GM19023 (cell line): Measurements from ENCODE around the gene BRICD5.

ENCODE experiments used
- ATAC-seq: cut with Tn5 transposase; IDR thresholded peaks from one replicate; pipeline ENCODE4 v1.9.1; 2021; ENCODE audit warnings: mild to moderate bottlenecking, moderate library complexity; ENCODE audit not compliant: unreplicated experiment

Gene BRICD5

DNA sequence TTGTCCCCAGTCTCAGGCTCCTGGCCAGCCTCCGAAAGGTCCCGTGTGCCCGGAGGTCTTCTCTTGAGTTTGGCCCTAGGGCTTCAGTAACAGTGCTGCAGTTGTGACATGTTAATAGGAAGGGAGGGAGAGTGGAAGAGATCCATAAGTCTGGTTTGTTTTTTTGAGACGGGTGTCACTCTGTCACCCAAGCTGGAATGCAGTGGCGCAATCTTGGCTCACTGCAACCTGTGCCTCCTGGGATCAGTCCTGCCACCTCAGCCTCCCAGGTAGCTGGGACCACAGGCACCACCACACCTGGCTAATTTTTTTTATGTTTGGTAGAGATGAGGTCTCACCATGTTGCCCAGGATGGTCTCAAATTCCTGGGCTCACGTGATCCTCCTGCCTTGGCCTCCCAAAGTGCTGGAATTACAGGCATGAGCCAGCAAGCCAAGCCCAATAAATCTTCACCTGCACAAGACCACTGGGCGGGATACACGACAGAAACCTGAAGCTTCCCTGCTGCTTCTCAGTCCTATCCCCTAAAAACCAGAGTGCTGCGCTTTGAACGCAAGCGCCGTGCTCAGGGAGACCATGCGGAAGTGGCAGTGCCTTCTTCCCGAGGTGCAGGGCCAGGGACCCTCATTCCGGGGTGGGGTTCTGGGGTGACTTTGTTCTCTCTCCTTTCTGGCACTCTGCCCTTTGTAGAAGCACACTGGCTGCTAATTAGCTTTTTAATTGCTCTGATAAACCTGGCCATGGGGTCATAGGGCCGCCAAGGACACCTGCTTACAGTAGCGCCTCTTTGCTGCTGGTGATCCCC is 44.2 kb downstream of the BRICD5 start:
- ATAC-seq = no peak

DNA sequence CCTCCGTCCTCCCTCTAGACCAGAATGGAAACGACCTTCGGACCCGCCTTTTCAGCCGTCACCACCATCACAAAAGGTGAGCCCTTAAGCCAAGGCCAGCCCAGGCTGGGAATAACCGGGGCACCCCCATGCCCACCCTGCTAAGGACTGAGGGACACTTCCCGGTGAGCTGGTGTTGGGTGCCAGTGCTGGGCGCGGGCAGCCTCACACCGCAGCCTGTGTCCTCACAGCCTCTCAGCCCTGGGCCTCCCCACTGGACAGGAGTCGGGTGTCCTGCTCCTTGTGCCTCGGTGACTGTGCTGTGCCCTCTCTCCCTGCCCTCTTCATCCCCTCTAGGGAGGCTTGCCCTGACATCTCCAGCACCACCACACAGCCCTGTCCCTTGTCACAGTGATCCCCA is 44.8 kb downstream of the BRICD5 start:
- ATAC-seq = no peak

DNA sequence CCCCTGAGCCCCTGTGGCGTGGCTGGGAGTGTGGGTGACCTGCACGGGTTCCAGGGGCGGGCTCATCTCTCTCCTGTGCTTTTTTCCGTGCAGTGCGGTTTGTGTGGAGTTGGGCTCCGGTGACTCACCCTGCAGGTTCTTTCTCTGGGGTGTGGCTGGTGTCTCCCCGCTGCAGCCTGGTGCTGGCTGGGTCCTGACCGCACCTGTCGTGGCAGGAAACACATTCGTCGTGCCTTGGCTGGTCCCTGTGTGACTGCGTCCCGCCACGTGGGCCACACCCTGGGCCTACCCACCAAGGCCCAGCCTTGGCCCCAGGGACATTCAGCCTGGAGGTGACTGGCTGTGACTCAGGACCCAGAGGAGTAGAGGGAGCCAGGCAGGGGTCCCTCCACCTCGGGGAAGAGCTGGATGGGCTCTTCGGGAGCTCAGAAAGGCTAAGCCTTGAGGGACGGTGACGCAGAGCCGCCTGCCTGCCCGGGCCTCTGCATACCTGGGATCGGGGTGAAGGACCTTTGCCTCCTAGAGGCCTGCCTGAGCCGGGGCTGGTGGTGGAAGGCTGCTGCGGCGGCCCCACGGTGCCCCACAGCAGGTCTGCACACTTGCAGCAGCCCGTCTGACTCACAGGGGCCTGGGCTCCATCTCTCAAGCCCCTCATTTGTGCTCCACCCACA is 47.3 kb downstream of the BRICD5 start:
- ATAC-seq = no peak

DNA sequence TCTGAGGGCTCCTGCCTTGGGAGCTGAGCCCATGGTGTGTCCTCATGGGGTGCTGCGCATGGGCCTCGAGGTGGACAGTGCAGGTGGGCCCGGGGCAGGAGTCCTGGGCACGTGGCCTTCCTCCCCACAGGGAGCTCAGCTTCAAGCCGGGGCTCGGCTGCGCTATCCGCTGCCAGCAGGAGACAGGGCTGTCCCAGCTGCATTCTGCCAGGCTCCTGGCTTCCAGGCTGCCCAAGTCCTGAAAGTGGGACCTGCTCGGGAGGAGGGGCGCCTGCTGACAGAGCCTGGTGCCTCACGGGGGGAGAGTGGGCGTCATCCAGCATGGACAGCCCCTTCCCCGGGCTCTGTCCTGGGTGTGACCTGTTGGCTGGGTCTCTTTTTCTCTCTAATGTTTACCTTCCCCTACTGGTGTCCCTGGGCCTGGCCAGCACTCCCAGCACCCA is 48.0 kb downstream of the BRICD5 start:
- ATAC-seq = no peak

DNA sequence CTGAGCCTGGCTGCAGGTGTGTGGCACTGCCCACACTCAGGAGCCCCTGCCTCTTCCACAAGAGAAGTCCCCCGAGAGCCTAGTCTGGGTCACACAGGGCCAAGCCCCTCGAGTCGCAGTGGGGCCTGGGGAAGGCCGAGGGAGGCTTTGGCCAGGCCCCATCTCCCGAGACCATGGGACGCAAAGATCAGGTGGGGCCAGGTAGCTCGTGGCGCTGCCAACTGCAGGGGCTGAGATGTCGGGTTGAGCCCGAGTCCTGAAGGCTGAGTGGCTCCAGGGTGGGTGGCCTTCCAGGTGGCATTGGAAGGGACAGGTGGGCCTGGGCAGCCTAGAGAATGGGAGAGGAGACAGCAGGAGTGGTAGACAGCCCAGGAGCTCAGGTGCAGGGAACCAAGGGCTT is 48.8 kb downstream of the BRICD5 start:
- ATAC-seq = no peak

DNA sequence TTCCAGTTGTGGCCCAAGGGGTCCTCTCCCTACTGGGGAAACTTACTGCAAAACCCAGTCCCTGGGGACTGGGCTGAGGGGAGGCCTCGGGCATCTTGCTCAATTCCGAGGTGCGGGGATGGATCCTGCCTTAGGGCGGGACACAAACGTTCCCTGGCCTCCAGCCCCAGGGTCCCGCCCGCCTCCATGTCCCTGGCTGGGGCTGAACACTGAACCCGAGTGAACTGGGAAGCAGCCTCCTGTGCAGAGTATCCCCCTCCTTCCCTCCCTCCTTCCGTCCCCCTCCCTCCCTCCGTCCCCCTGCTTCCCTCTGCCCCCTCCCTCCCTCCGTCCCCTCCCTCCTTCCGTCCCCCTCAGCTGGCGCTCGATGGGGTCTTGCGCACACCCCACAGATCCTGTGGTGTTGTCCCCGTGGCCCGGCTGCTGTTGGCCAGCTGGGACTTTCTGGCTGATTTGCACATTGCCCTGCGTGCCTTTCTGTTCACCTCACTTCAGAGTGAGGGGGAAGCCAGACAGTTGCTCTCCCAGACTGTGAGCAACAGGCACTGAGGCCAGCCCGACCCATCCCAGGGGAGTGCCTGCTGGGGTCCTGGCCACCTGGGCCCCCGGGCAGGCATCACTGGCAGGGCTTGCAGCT is 49.6 kb downstream of the BRICD5 start:
- no peak for ATAC-seq
